Hematopoietic multipotent progenitor cell treated with erythropoietin and hydrocortisone succinate and interleukin-3 and kit ligand, for 15 days (in vitro differentiated cells): Measurements from ENCODE around the gene TCERG1L.
"Not testable (repeated sequence)": the region's sequence is repeated elsewhere in the genome, so short reads cannot be mapped to it uniquely, and the experiment has no call there.

Experiments
- DNase-seq: peaks from one replicate; pipeline ENCODE4 v3.0.0-alpha.2; 2015; ENCODE audit warnings: low spot score

The TCERG1L gene, protein sequence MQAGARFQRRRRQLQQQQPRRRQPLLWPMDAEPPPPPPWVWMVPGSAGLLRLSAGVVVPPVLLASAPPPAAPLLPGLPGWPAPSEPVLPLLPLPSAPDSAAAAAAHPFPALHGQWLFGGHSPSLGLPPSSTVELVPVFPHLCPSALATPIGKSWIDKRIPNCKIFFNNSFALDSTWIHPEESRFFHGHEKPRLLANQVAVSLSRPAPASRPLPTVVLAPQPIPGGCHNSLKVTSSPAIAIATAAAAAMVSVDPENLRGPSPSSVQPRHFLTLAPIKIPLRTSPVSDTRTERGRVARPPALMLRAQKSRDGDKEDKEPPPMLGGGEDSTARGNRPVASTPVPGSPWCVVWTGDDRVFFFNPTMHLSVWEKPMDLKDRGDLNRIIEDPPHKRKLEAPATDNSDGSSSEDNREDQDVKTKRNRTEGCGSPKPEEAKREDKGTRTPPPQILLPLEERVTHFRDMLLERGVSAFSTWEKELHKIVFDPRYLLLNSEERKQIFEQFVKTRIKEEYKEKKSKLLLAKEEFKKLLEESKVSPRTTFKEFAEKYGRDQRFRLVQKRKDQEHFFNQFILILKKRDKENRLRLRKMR

DNA sequence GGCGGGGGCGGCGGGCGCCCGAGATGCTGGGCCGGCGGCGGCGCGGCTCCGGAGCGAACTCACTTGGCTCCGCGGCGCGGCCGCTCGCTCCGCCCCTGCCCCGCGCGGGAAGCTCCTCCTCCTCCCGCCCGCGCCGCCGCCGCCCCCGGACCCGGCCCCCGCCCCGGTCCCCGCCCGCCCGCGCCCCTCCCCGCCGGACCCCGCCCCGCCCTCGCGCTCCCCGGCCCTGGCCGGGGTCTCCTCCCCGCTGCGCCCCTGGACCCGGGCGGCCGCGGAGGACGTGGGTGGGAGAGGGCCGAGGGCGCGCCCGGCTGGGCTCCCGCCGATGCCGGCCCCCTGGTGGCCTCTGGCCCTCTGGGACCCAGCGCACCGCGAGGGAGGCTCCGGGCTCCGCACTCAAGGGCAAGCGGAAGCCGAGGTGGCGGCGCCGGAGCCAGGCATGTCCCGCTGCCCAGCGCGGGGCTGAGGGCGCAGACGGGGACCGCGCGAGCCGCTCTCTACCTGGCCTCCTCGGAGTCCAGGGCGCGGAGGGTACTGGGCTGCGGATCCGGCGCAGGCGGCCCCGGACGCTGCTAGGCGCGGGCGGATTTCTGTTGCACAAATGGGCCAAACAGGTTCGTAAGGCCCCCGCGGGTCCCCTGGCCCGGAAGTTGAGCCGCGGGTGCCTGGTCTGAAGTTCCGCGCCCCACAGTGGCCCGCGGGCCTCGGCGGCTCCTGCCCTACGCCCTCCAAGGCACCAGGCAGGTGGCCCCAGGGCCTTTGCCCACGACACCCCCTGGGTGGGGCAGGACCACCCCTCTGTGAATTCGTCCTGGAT lies at the start of gene TCERG1L:
Gene TCERG1L (minus strand): TSS at position 61 of the 817 bp plus-strand sequence. CDS start 86 bp downstream, outside the sequence.
- DNase-seq, result no peak

DNA sequence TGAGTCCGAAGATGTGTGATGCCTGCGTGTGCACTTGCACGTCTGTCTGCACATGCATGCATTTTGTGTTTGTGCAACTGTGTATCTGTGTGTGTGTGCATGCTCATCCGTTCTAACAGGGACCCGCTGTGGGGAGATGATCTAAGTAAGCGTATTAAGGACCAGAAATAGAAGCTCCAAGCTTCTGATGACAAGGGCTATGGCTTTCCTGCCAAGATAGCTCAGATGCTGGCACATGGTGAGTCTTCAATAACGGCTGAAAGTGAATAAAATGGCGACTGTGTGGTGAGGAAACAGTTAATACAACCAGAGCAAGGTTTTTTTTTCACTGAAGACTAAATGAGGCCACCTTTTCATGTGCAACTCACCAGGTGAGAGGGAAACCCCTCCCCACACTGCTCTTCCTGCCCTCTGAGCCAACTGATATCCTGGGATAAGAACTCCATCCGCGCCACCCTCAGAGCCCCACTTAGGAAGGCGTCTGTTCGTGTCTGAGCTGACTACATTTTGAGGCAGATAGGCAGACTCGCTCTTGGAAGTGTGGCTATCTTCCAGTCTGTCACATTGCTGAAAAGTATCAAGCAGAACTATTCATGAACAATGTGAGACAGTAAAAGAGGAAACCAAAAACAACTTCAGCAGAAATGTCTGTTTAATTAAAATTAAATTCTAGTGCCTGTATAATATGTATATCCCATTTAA lies 47.4 kb upstream of the TCERG1L start:
- DNase-seq, result no peak

DNA sequence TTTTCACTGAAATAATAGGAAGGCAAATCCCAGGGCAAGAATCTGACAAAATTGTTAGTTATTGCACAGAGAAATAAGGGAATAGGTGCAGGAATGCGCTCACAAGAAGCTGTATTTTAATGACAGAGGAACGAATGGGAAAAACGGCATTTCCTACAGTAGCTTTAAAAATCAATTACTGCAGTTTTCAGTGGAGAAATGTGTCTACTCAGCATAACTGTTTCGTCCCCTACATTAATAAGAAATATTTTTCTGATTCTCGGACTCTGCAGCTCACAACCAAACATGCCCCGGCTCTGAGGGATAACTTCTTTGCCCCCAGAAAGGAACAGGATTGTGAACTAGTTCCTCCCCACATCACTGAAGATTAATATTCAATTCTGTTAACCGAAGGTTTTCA lies 44.9 kb upstream of the TCERG1L start:
- no peak for DNase-seq

DNA sequence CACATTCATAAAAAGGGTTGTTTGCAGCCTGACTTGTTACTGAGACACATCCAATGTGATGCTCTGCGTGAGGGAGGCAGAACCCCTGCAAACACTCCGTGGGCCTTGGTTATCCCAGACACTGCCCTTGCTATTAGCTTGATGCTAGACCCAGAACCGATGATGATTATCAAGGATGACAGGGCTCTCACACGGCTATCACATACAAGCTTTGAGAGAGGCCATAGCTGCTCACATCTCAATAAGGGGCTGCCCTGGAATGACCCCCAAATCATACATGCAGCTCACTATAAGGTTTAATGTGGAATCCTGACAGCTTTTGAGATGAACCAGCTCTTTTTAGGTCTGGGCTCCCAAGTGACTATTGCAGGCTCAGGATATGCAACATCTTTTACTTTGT lies 44.4 kb upstream of the TCERG1L start:
- DNase-seq, result no peak

DNA sequence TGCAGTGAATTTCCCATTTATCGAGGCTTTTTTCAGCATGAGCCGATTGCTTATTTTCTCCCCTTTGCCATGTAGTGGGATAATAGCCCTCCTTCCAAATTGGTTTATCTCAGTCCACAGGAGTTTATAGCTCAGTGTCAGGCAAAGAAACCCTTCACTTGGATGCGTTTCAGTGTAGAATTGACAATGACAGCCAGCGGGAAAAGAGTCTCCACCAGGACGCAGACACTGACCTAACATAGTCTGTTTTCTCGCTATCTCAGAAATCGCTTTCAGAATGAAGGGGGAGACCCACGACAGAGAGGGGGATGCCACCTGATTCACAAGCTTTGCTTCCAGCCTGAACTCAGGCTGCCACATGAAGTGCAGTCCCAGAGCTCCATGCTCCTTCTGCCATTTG lies 43.5 kb upstream of the TCERG1L start:
- DNase-seq, result no peak

DNA sequence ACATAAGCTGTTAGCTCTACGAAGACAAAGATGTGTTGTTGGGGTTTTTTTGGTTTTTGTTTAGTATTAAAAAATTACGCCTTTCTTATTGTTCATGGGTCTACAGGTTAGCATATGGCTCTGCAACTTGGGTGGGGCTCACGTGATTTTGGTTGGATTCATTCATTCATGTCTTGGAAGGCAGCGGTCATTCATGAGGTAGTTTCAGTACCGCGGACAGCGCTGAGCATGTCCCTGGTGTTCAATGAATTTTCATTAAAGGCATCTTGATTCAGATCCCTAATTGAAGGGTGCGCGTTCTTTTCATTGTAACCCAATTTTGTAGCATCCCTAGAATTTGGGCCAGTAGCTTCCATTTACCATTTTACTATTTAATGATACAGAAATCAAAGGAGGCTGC lies 42.9 kb upstream of the TCERG1L start:
- no peak for DNase-seq

DNA sequence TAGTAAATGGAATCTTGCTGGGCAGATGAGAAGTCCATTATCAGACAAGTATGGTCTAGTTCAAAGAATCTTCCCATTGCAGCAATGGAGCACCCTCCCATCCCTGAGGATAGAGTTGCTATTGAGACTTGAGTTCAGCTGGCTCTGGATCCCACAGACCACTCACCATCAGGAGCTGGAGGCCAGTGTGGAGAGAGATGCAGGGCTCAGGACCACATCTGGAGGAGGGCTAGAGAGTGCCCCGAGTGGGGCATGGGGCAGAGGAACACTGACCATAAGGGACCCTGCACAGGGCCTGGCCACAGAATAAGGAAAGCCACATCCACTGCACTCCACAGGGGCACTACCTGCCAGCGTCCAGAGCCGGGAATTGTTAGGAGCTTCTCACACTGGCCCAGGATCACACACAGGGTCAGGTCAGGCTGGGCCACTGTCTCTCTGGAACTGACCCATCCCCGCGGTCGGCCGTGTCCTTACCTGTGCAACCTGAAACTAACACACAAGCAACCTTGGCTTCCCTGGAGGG lies 41.3 kb upstream of the TCERG1L start:
- DNase-seq, result no peak

DNA sequence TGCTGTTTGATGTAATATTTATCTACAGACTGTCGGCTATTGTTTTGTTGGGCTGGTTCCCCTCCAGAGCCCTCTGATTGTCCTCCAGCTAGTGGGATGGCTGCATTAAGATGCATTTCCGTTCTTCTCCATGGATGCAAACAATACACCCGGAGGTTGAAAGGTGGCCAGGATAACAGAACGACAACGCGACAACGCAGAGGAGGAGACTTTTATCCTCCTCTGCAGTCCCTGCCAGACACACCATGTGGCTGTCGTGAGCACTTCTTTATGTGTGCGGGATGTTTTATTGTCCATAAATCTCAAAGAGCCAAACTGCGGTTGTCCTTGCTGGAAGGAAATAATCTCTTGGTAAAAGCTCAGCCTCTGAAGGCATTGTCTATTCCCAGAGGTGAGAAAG lies 39.1 kb upstream of the TCERG1L start:
- DNase-seq, result no peak

DNA sequence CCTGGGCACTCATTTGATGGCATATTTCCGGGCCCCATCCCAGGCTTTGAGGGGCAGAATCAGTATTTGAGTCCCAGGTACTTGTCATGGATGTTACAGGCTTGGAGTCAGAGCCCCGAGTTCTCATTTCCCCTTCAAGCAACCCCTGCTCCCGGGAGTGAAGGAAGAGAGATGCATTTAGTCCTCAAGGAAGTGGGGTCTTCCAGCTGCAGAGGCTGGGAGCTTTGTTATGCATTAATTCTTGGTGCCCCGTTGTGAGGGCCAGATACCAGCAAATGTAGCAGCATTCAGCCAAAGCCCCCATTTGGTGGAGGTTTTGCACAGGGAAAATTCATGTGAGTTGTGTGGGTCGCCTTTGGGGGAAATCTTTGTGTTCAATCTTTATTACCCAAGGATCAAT lies 38.7 kb upstream of the TCERG1L start:
- no peak for DNase-seq

DNA sequence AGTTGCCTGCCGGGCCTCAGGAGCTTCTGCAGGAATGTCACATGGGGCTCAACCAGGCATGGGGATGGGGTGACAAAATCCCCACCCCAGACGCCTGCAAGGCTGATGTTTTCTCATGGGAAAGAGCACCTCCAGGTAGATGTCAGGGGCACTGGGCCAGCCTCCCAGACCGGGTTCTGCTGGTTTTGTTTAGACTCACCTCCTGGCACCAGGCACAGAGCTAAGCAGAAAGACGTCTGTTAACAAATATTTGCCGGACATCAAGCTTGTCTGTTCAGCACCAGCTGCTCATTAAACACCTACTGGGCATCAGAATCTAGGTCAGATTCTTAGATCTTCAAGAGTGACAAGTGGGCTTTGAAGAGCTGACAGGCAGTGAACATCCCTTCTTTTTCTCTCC lies 34.9 kb upstream of the TCERG1L start:
- DNase-seq, result no peak

DNA sequence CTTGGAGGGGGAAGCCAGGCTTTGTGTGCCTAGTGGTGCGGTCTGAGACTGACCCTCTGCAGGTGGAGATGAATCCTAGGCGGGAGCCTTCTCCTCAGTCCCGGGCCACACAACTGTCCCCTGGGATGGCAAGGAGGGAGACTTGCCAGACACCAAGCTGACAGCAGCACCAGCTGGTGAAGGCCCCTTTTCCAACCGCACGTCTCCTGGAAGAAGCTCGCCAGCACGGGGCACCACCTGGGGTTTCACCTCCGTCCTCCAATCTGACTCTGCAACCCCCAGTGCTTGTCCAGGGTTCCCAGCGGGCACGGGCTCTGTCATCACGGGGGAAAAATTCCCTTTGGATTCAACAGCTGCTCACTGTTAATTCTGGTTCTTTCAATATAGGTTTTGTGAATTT lies 34.2 kb upstream of the TCERG1L start:
- DNase-seq, result no peak

DNA sequence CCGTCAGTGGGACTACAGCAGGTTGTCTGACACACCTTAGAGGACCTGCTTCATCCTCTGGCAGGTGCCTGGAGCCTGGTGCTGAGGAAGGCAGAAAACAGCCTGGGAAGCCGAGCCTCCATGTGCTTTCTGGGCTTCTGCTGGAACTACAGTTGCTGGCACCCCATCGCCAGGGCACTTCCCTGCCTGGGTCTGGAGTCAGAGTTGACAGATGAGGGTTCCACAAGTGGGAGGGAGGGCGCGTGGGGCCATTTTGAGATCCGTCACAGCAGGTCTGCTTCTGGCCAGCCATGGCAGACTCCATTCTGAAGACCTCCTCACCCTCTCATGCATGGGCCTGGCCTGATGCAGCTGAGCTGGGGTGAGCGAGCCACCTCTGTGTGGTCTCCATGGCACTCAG lies 33.2 kb upstream of the TCERG1L start:
- DNase-seq, result no peak

DNA sequence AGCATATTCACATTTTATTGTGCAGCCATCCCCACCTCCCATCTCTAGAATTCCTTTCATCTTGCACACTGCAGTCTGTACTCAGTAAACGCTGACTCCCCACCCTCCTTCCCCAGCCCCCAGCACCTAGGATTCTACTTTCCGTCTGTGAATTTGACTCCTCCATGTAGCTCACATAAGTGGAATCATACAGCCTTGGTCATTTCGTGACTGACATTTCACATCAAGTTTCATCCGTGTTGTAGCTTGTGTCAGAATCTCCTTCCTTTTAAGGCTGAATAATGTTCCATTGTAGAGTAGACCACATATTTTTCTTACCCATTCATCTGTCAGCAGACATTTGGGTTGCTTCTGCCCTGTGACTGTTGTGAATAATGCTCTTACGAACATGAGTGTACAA lies 26.2 kb upstream of the TCERG1L start:
- DNase-seq, result no peak

DNA sequence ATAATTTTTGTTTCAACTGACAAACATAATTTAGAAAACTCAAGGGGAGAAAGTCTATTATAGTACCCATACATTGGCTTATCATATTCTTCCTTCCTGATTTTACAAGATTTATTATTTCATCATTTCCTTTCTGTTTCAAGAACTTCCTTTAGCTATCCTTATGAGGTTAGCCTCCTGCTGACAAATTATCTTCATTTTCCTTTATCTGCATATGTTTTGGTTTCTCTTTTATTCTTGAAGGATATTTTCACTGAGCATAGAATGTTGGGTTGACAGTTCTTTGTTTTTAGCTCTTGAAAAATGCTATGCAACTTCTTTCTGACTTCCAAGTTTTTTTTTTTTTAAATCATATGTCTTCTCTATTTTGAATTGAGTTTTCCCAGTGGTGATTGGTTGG lies 21.3 kb upstream of the TCERG1L start:
- DNase-seq, result no peak

DNA sequence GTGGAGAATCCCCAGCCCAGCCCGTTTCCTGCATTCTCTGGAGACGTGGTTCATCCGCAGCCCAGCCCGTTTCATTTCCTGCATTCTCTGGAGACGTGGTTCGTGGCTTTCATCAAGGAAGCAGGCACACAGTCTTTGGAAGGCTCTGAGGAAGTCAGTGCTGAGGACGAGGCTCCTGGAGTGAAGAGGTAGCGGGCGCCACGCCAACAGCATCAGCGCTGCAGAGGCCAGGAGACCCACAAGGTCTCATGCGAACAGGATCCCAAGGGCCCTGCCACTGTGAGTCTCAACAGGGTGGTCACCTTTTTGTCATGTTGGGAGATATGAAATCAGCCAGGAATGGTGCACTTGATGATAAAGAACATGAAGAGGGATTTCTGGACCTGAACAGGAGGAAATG lies 12.4 kb upstream of the TCERG1L start:
- no peak for DNase-seq

DNA sequence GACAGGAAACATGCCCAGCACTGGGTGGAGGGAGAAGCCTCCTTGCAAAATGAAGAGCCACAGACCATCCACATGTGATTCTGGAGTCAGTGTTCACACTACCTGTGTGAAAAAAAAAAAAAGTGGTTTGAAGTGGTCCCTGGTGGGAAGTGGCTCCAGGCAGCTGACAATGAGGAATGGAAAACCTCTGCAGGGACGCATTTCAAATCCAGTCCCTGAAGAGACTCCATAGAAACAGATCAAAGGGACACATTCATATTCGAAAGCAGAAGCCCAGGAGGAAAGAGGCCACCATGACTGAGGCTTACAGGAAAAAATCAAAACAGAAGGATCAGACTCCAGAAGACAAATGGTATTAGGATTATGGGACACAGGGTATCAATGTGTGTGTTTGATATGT lies 11.5 kb upstream of the TCERG1L start:
- no peak for DNase-seq

DNA sequence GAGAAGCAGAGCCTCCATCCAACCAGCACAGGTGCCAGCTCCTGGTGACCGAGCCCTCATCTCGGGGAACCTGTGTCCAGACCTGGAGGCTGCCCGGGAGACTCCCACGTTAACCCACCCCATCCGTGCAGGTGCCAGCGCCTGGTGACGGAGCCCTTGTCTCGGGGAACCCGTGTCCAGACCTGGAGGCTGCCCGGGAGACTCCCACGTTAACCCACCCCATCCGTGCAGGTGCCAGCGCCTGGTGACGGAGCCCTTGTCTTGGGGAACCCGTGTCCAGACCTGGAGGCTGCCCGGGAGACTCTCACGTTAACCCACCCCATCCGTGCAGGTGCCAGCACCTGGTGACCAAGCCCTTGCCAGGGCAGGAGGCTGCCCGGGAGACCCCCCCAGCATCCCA lies 11.1 kb upstream of the TCERG1L start:
- not testable (repeated sequence) for DNase-seq

DNA sequence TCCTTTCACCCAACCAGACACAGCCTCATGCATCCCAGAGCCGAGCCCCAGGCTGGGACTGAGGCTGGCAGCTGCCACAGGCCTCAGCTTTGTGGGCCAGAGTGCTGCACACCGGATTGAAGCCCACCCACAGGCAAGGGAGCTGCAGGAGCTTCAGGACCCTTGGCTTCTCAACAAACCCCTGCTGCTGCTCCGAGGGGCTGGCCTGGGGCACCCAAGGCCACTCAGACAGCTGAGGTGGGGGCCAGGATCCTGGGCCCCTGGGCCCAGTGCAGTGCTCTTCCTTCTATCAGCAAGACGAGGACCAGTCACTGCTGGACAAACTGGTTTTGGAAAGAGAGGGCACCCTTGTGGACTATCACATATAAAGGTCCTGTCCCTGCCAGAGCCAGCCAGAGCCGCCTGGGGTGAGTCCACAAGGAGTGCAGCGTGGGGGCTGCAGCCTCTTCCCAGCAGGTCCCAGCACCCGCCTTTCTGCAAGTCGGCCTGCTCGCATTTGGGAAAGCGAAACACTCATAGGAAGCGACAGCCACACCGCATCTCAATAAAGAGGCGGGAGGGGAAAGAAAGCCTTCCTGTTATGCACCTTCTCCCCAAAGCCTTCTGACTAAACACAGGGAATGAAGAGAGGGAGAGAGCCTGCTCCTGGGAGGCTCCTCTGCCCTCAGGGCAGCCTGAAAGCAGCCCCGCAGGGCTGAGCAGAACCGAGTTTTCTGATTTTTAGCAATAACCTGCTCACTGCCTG lies 9.5 kb upstream of the TCERG1L start:
- no peak for DNase-seq

DNA sequence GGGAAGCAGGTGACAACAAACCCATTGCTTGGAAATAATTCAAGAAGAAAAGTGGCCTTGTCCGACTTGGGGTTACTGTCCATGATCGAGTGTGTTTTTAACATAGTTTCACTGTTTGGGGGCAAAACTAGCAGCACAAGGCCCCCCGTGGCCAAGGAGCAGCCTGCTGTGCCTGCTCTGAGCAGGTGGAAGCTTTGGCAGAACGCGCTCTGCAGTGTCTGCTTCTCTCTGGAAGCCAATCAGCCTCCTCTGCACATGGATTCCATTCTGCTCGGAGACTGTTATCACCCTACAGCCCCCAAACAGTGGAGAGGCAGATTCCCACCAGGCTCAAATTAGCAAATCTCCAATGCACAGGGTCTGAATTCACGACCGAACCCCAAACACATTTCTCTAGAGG lies 7.3 kb upstream of the TCERG1L start:
- DNase-seq, result no peak

DNA sequence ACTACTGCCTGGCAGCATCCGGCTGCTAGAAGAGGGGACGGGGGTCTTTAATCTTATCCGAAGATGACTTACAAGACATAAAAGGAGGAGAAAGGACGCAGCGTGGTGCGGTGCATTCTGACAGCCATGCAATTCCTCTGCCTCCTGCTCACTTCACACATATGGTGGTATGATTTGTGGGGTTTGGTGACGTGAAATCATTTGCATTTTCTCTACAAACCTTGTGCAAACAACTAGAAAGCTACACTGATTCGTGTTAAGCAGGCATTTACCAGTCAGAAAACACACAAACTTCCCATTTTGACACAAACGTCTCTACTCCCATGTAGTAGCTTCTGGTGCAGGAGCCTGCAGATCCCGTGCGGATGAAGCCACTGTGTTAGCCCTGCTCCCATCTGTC lies 6.8 kb upstream of the TCERG1L start:
- DNase-seq, result no peak

DNA sequence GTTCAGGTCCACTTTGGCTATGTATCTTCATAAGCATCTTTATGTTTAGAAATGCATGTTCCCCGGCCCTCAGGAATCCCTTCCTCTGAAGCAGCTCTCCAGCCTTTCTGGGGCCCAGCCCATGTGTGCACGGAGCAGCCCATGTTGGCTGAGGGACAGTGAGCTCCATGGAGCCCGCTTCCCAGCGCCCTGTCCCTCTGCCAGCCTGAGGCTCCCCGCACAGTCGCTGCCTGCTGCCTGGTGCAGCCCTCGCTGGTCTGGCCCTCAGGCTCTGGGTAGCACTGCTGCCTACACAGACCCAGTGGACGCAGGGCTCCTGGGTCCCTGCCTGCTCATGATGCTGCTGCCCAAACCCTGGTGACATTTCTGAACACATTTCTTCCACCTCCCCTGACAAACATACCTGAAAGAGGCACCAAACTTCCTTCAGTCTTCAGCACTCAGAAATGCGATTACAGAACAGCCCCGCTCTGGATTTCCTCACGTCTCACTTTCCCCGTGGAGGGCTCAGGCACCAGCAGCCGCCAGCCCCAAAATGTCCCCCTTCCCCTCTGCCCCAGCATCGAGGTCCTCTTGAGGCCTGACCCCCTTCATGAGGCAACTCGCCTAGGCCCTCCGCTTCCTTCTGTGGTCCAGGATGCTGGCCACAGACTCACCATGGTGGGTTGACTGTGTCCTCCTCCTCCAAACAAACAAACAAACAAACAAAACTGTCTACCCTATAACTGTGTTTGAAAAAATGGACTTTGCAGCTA lies 5.0 kb upstream of the TCERG1L start:
- DNase-seq, result no peak
